IMR-90 (cell line): ENCODE measurements around the gene LDLRAD4. TPM values are rescaled to one million over a fixed set of nuclear protein-coding genes. Genes with fewer than 3 reads are reported as not detected.

ENCODE experiments used
- ATAC-seq: fragments of 200-7000 bp; cut with Tn5 transposase; 2 replicates; pipeline ENCODE4 v1.9.1; 2020; ENCODE audit warnings: low read depth, mild to moderate bottlenecking, moderate library complexity
- BruUV-seq: library from RNA; stranded (reverse); fragments of 400-500 nt; replicated peaks from 2 replicates; lab custom pipeline; 2021; lab: Mats Ljungman, UMichigan
- CTCF ChIA-PET: fragments of 300-600 bp; formaldehyde crosslinking; extraction: SDS; loops from one replicate; lab custom pipeline; 2021; ENCODE audit warnings: antibody characterized with exemption; lab: Yijun Ruan, JAX
- POLR2A ChIA-PET: fragments of 300-600 bp; sonication (Branson Sonifier 250); formaldehyde crosslinking; loops from one replicate; lab custom pipeline; 2022; ENCODE audit warnings: antibody characterized with exemption; ENCODE audit not compliant: unreplicated experiment; lab: Charles Lee
- DNase-seq: peaks from one replicate; pipeline ENCODE4 v3.0.0; 2013
- H2AFZ ChIP-seq: replicated peaks from 2 replicates; pipeline ENCODE3; 2013; ENCODE audit warnings: low read length, mild to moderate bottlenecking; ENCODE audit not compliant: poor library complexity
- H2AK5ac ChIP-seq: 2 replicates; pipeline ENCODE4 v1.6.1; 2013; ENCODE audit warnings: low read depth, low read length, inconsistent platforms
- H2AK9ac ChIP-seq: replicated peaks from 2 replicates; pipeline ENCODE3; 2013; ENCODE audit warnings: mild to moderate bottlenecking, low read depth, low read length, moderate library complexity; ENCODE audit not compliant: poor library complexity
- H2BK120ac ChIP-seq: 2 replicates; pipeline ENCODE4 v1.6.1; 2013; ENCODE audit warnings: low read depth, low read length, inconsistent platforms
- H2BK15ac ChIP-seq: 3 replicates; pipeline ENCODE4 v1.6.1; 2013; ENCODE audit warnings: low read depth, low read length, inconsistent platforms
- H2BK20ac ChIP-seq: 2 replicates; pipeline ENCODE4 v1.6.1; 2013; ENCODE audit warnings: low read depth, mild to moderate bottlenecking, inconsistent platforms, low read length, moderate library complexity
- H2BK5ac ChIP-seq: 2 replicates; pipeline ENCODE4 v1.6.1; 2013; ENCODE audit warnings: mild to moderate bottlenecking, low read depth, low read length, inconsistent platforms; ENCODE audit not compliant: poor library complexity, severe bottlenecking
- H3K14ac ChIP-seq: replicated peaks from 2 replicates; pipeline ENCODE4 v1.6.1; 2013; ENCODE audit warnings: low read depth, low read length, inconsistent platforms
- H3K18ac ChIP-seq: 2 replicates; pipeline ENCODE4 v1.6.1; 2013; ENCODE audit warnings: low read depth, low read length, control low read depth
- H3K23ac ChIP-seq: 2 replicates; pipeline ENCODE4 v1.6.1; 2013; ENCODE audit warnings: low read depth, low read length, inconsistent platforms
- H3K27ac ChIP-seq: 2 replicates; pipeline ENCODE4 v1.5.1; 2013; ENCODE audit warnings: mild to moderate bottlenecking, control low read depth, low read length; ENCODE audit not compliant: insufficient read depth
- H3K27me3 ChIP-seq: 2 replicates; pipeline ENCODE4 v1.6.1; 2013; ENCODE audit warnings: low read length; ENCODE audit not compliant: control insufficient read depth, insufficient read depth
- H3K36me3 ChIP-seq: 2 replicates; pipeline ENCODE4 v1.6.1; 2013; ENCODE audit warnings: low read length, mixed read lengths; ENCODE audit not compliant: control insufficient read depth, insufficient read depth
- H3K4ac ChIP-seq: 2 replicates; pipeline ENCODE4 v1.6.1; 2013; ENCODE audit warnings: low read depth, low read length, inconsistent platforms
- H3K4me1 ChIP-seq: 2 replicates; pipeline ENCODE4 v1.6.1; 2013; ENCODE audit warnings: low read length, mixed read lengths; ENCODE audit not compliant: control insufficient read depth, insufficient read depth
- H3K4me2 ChIP-seq: 2 replicates; pipeline ENCODE4 v1.6.1; 2013; ENCODE audit warnings: low read depth, mild to moderate bottlenecking, control low read depth, low read length, moderate library complexity
- H3K4me3 ChIP-seq: 2 replicates; pipeline ENCODE4 v1.5.1; 2013; ENCODE audit warnings: low read depth, mild to moderate bottlenecking, control low read depth, low read length, moderate library complexity; ENCODE audit not compliant: insufficient read depth
- H3K56ac ChIP-seq: 2 replicates; pipeline ENCODE4 v1.6.1; 2013; ENCODE audit warnings: low read length, inconsistent platforms; ENCODE audit not compliant: insufficient read depth; ENCODE audit errors: extremely low read depth
- H3K79me1 ChIP-seq, 2 experiments: 2 replicates each; pipeline ENCODE4 v1.6.1; 2013; ENCODE audit warnings: low read length in 2 of 2, inconsistent platforms in 1 of 2, low read depth in 1 of 2
- H3K9ac ChIP-seq: 2 replicates; pipeline ENCODE4 v1.6.1; 2013; ENCODE audit warnings: low read depth, low read length, control low read depth
- H3K9me1 ChIP-seq: 2 replicates; pipeline ENCODE4 v1.6.1; 2013; ENCODE audit warnings: low read length, inconsistent platforms; ENCODE audit not compliant: insufficient read depth
- H3K9me3 ChIP-seq: 2 replicates; pipeline ENCODE4 v1.6.1; 2013; ENCODE audit warnings: low read length; ENCODE audit not compliant: control insufficient read depth, insufficient read depth
- H4K20me1 ChIP-seq: 2 replicates; pipeline ENCODE4 v1.6.1; 2013; ENCODE audit warnings: low read length, inconsistent platforms; ENCODE audit not compliant: insufficient read depth
- H4K5ac ChIP-seq: 2 replicates; pipeline ENCODE4 v1.6.1; 2013; ENCODE audit warnings: mild to moderate bottlenecking, low read depth, low read length, control low read depth
- H4K8ac ChIP-seq, 2 experiments: 2 replicates each; pipeline ENCODE4 v1.6.1; 2013; ENCODE audit warnings: low read depth in 2 of 2, low read length in 2 of 2, control low read depth in 1 of 2, inconsistent platforms in 1 of 2
- H4K91ac ChIP-seq: 2 replicates; pipeline ENCODE4 v1.6.1; 2013; ENCODE audit warnings: low read depth, low read length, inconsistent platforms; ENCODE audit not compliant: insufficient read depth
- BHLHE40 ChIP-seq: fragments of 150-350 bp; IDR thresholded peaks from 2 replicates; pipeline ENCODE4 v1.6.1; 2016; ENCODE audit warnings: mild to moderate bottlenecking, low read depth, low read length
- CHD1 ChIP-seq: IDR thresholded peaks from 2 replicates; pipeline ENCODE4 v1.6.1; 2012; ENCODE audit warnings: low read depth, low read length, improper control_type of control experiment
- MAZ ChIP-seq: IDR thresholded peaks from 2 replicates; pipeline ENCODE4 v1.6.1; 2012; ENCODE audit warnings: low read depth, mild to moderate bottlenecking, low read length, improper control_type of control experiment, moderate library complexity, borderline replicate concordance
- NFE2L2 ChIP-seq: fragments of 150-350 bp; IDR thresholded peaks from 2 replicates; pipeline ENCODE4 v1.6.1; 2016; ENCODE audit warnings: low read depth, mild to moderate bottlenecking, low read length
- POLR2A ChIP-seq: IDR thresholded peaks from 2 replicates; pipeline ENCODE4 v1.6.1; 2012; ENCODE audit warnings: mild to moderate bottlenecking, low read depth, low read length
- RAD21 ChIP-seq: IDR thresholded peaks from 2 replicates; pipeline ENCODE4 v1.6.1; 2012; ENCODE audit warnings: low read length, improper control_type of control experiment
- RFX5 ChIP-seq: IDR thresholded peaks from 2 replicates; pipeline ENCODE4 v1.8.0; 2012; ENCODE audit warnings: low read depth, mild to moderate bottlenecking, low read length, moderate library complexity
- SMC3 ChIP-seq: fragments of 150-350 bp; IDR thresholded peaks from 2 replicates; pipeline ENCODE4 v1.6.1; 2016; ENCODE audit warnings: low read depth, mild to moderate bottlenecking, antibody characterized with exemption, low read length, moderate library complexity
- WGBS, 2 experiments: methylation state at CpG; one replicate each; pipeline versions ENCODE4 v1.1.5 to v1.1.7; 2013; ENCODE audit warnings: missing lambda C conversion rate in 2 of 2; ENCODE audit not compliant: insufficient read length in 1 of 2; ENCODE audit errors: extremely low coverage in 2 of 2; 5-methylcytosine and 5-hydroxymethylcytosine counted together
- dilution Hi-C: fragments of 300-500 bp; cut with HindIII; formaldehyde crosslinking; loops from one replicate; pipeline ENCODE4 v1.14.3; 2018; ENCODE audit warnings: low sequenced_read_pairs; ENCODE audit not compliant: unreplicated experiment
- in situ Hi-C: fragments of 300-500 bp; cut with MboI; formaldehyde crosslinking; loops from 3 replicates; pipeline ENCODE4 v1.14.3; 2019; ENCODE audit warnings: low sequenced_read_pairs, inconsistent platforms, mixed read lengths
- intact Hi-C: fragments of 100-400 bp; cut with micrococcal nuclease; formaldehyde crosslinking; loops from 2 replicates; pipeline ENCODE4 v1.10.0; 2022
- polyA plus RNA-seq, 3 experiments: library from polyadenylated mRNA; depleted of rRNA; stranded (reverse); fragments of >200 nt; gene quantifications; 2 replicates each; pipeline ENCODE4 v1.2.3, GENCODE V29; 2012; ENCODE audit warnings: low replicate concordance in 1 of 3
- total RNA-seq: library from RNA; depleted of rRNA; stranded (reverse); fragments of >200 nt; gene quantifications from 2 replicates; pipeline ENCODE4 v1.2.3, GENCODE V29; 2012
- TF ChIP-seq, protein P1 (sequence below): fragments of 150-350 bp; IDR thresholded peaks from 2 replicates; pipeline ENCODE4 v1.6.1; 2017; ENCODE audit warnings: mild to moderate bottlenecking, antibody characterized with exemption, low read length, low read depth

Gene LDLRAD4
- total and polyA plus RNA-seq, 2 of the 4 experiments (the other 2 are of a cell fraction), result not detected

DNA sequence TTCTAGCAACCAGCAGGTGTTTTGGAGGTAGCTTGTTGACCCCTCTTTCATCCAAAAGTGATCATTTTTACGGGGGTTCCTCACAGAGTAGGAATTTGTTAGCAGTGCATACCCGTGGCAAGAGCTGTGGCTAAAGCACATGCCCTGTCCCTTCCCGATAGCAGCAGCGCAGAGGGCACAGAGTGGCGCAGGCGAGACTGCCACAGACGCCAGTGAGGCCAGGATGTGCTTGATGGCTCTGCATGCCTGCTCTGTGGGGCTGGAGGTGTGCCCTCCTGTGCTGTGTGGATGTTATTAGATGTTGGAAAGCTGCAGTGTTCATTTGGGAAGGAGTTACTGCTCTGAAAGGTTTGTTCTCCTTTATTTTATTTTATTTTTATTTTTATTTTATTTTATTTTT lies 354.2 kb downstream of the LDLRAD4 start:
- ChIA-PET CTCF (interaction anchor here (0.6 kb wide), 1 partner anchor 40 kb away, joined by 5 read pairs; no protein-coding TSS in a partner anchor), POLR2A (no interaction called here)
- BruUV-seq, result no TSS peak
- H3K4me3 ChIP-seq, result no peak overlapping the region
- H3K14ac ChIP-seq, result no peak overlapping the region
- H3K36me3 ChIP-seq, result no peaks in the 10 kb centered on the region
- H2AK5ac ChIP-seq, result no peak overlapping the region
- no peak overlapping the region for H2BK15ac ChIP-seq
- H3K23ac ChIP-seq, result no peak overlapping the region
- H4K91ac ChIP-seq, result no peak overlapping the region
- no peaks in the 10 kb centered on the region for H3K9me3 ChIP-seq
- intact Hi-C loops, result no loop called here
- 77% methylated on average over 7 of the region's 7 CpGs; no CpG with 5 or more reads in 1 of the 2 experiments for WGBS, 2 experiments
- H3K9ac ChIP-seq, result no peak overlapping the region
- no peak overlapping the region for H3K27ac ChIP-seq
- H2BK20ac ChIP-seq, result no peak overlapping the region
- no peaks in the 10 kb centered on the region for H3K79me1 ChIP-seq
- no peaks in the 10 kb centered on the region for H3K27me3 ChIP-seq
- TF ChIP-seq MAZ (no peak), SMC3 (no peak), CHD1 (no peak), RFX5 (no peak), POLR2A (no peak), BHLHE40 (no peak), RAD21 (no peak), NFE2L2 (no peak)
- TF ChIP-seq, protein P1, sequence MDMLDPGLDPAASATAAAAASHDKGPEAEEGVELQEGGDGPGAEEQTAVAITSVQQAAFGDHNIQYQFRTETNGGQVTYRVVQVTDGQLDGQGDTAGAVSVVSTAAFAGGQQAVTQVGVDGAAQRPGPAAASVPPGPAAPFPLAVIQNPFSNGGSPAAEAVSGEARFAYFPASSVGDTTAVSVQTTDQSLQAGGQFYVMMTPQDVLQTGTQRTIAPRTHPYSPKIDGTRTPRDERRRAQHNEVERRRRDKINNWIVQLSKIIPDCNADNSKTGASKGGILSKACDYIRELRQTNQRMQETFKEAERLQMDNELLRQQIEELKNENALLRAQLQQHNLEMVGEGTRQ, result no peak
- dilution Hi-C loops, result no loop called here
- H2AFZ ChIP-seq, result peak overlapping the region; percentile 51
- H2BK120ac ChIP-seq, result no peak overlapping the region
- no peak overlapping the region for H2BK5ac ChIP-seq
- no peak overlapping the region for H3K4me2 ChIP-seq
- no peak overlapping the region for H3K18ac ChIP-seq
- H3K9me1 ChIP-seq, result no peaks in the 10 kb centered on the region
- H3K4me1 ChIP-seq, result no peaks in the 10 kb centered on the region
- no peak for ATAC-seq
- H3K4ac ChIP-seq, result no peak overlapping the region
- H3K56ac ChIP-seq, result no peak overlapping the region
- H4K8ac ChIP-seq, result no peak overlapping the region
- no peak overlapping the region for H2AK9ac ChIP-seq
- no peak for DNase-seq
- no peaks in the 10 kb centered on the region for H4K20me1 ChIP-seq
- H4K5ac ChIP-seq, result no peak overlapping the region
- in situ Hi-C loops, result no loop called here
